Naive thymus-derived CD4-positive, alpha-beta T cell (primary cell): Measurements from ENCODE around the gene DCHS1. TPM values are rescaled to one million over a fixed set of nuclear protein-coding genes. Genes with fewer than 3 reads are reported as not detected.

Experiments
- ATAC-seq: fragments of 150-1000 bp; cut with Tn5 transposase; 2 replicates; pipeline ENCODE4 v1.10.0; 2021; ENCODE audit warnings: mild to moderate bottlenecking, moderate library complexity
- CTCF ChIA-PET: fragments of 350-600 bp; sonication (Branson Sonifier 250); formaldehyde crosslinking; loops from one replicate; lab custom pipeline; 2021; ENCODE audit warnings: antibody characterized with exemption; lab: Charles Lee
- POLR2A ChIA-PET: fragments of 350-600 bp; sonication (Branson Sonifier 250); formaldehyde crosslinking; loops from one replicate; lab custom pipeline; 2021; ENCODE audit warnings: antibody characterized with exemption, inconsistent platforms; lab: Charles Lee
- DNase-seq, 9 donors: peaks; one replicate each; pipeline versions ENCODE4 v3.0.0 to v3.0.0-alpha.2; 2020 to 2022; ENCODE audit warnings: mixed read lengths in 1 of 9
- H3K27ac ChIP-seq: one replicate; pipeline ENCODE4 v1.7.0; 2013; ENCODE audit warnings: mild to moderate bottlenecking, low read depth, low read length, moderate library complexity
- H3K27me3 ChIP-seq, 2 donors: one replicate each; pipeline ENCODE4 v1.7.0; 2013; ENCODE audit warnings: low read length in 2 of 2, mild to moderate bottlenecking in 2 of 2, moderate library complexity in 2 of 2; ENCODE audit not compliant: control insufficient read depth in 2 of 2, insufficient read depth in 2 of 2
- H3K36me3 ChIP-seq, 3 experiments: 1 replicate in 2 of 3; 2 replicates in 1 of 3; pipeline ENCODE4 v1.7.0; 2013; ENCODE audit warnings: low read length in 3 of 3, mild to moderate bottlenecking in 3 of 3, moderate library complexity in 1 of 3; ENCODE audit not compliant: insufficient read depth in 3 of 3, control insufficient read depth in 2 of 3
- H3K4me1 ChIP-seq, 2 donors: one replicate each; pipeline ENCODE4 v1.7.0; 2013; ENCODE audit warnings: low read length in 2 of 2, mild to moderate bottlenecking in 2 of 2, moderate library complexity in 1 of 2; ENCODE audit not compliant: control insufficient read depth in 2 of 2, insufficient read depth in 2 of 2
- H3K4me3 ChIP-seq: 2 replicates; pipeline ENCODE4 v1.7.0; 2013; ENCODE audit warnings: mild to moderate bottlenecking, low read length
- H3K9me3 ChIP-seq, 3 experiments: 1 replicate in 2 of 3; 2 replicates in 1 of 3; pipeline ENCODE4 v1.7.0; 2013; ENCODE audit warnings: low read length in 3 of 3; ENCODE audit not compliant: control insufficient read depth in 2 of 3
- H3K27ac Mint-ChIP-seq, 9 donors: one replicate each; pipeline ENCODE4 v1.8.0; 2020 to 2022; ENCODE audit warnings: mixed read lengths in 9 of 9, mild to moderate bottlenecking in 8 of 9, moderate library complexity in 5 of 9, inconsistent platforms in 2 of 9
- H3K27me3 Mint-ChIP-seq, 5 donors: one replicate each; pipeline ENCODE4 v1.8.0; 2021 to 2022; ENCODE audit warnings: mixed read lengths in 5 of 5, mild to moderate bottlenecking in 1 of 5
- H3K36me3 Mint-ChIP-seq, 5 donors: one replicate each; pipeline ENCODE4 v1.8.0; 2020 to 2022; ENCODE audit warnings: mixed read lengths in 5 of 5, mild to moderate bottlenecking in 3 of 5, inconsistent platforms in 1 of 5
- H3K4me1 Mint-ChIP-seq, 7 donors: one replicate each; pipeline ENCODE4 v1.8.0; 2020 to 2022; ENCODE audit warnings: mixed read lengths in 7 of 7, mild to moderate bottlenecking in 3 of 7, inconsistent platforms in 1 of 7
- H3K4me3 Mint-ChIP-seq, 10 donors: one replicate each; pipeline ENCODE4 v1.8.0; 2020 to 2022; ENCODE audit warnings: mild to moderate bottlenecking in 10 of 10, mixed read lengths in 10 of 10, moderate library complexity in 6 of 10, inconsistent platforms in 2 of 10
- H3K9me3 Mint-ChIP-seq, 11 donors: one replicate each; pipeline ENCODE4 v1.8.0; 2020 to 2022; ENCODE audit warnings: mixed read lengths in 11 of 11, mild to moderate bottlenecking in 4 of 11, inconsistent platforms in 1 of 11, moderate library complexity in 1 of 11
- intact Hi-C, 2 donors: fragments of 100-400 bp; cut with micrococcal nuclease; formaldehyde crosslinking; loops; one replicate each; pipeline ENCODE4 v1.15.1; 2023
- polyA plus RNA-seq, 2 donors: library from polyadenylated mRNA; unstranded; fragments of 300-500 nt; fragmentation: Illumina TruSeq; gene quantifications; one replicate each; pipeline ENCODE4 v1.2.3, GENCODE V29; 2021
- total RNA-seq, 6 experiments: library from RNA in 5 of 6; stranded (reverse) in 5 of 6; gene quantifications; 1 replicate in 5 of 6; 2 replicates in 1 of 6; pipeline ENCODE4 v1.2.3 and lab custom pipeline; 2021 to 2026

Gene DCHS1
- total and polyA plus RNA-seq, 7 experiments from 2014 or later, result 0.48 to 12.5 (median 9.7) TPM

DNA sequence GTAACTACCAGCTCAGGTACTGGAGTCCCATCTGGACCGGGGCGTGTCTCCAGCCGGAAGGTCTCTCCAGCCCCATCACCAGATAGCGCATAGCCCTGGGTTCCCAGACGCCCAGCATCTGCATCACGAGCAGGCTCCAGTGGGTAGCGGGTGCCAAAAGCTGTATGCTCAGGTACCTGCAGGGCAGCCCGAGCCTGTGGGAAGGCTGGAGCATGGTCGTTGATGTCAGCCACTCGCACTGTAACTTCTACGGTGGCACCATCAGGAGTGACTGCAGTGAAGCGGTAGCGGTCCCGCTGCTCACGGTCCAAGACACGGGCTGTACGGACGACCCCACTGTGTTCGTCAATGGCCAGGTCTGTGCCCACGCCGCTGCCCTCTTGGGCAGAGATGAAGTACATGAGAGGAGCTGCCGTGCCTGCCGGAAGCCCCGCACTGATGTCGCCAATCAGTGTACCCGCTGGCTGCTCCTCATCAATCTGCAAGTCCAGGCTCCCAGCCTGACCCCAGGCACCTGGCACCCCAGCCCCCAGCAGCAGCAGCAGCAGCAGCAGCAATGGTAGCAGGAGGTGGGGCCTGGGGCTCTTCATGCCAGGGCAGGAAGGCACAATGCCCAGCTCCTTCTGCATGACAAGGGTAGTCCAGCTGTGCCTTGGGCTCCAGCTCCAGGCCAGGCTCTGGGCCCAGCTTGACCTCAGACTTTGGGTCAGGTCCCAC is 14.5 kb downstream of the DCHS1 start:
- Histone ChIP-seq H3K4me3 (no peak overlapping the region), H3K9me3 (no peaks in the 10 kb centered on the region), H3K27me3 (no peaks in the 10 kb centered on the region), H3K27ac (no peak overlapping the region), H3K4me1 (peaks cover 6 to 25% of the 10 kb centered on the region in 2 donors), H3K36me3 (peaks cover 0 to 18% (median 0%) of the 10 kb centered on the region in 3 experiments)
- ATAC-seq (no peak), DNase-seq (no peak)
- H3K27me3 Mint-ChIP-seq, result no peaks in the 10 kb centered on the region
- peaks cover 0 to 11% (median 5%) of the 10 kb centered on the region in 5 donors for H3K36me3 Mint-ChIP-seq
- H3K9me3 Mint-ChIP-seq, result no peaks in the 10 kb centered on the region
- ChIA-PET CTCF (no interaction called here), POLR2A (interaction anchor here (0.7 to 2.0 kb wide), 2 partner anchors 12 to 16 kb away, joined by 3 to 8 read pairs; no protein-coding TSS in a partner anchor)
- intact Hi-C loops, result no loop called here
- H3K4me3 Mint-ChIP-seq, result no peak overlapping the region
- H3K4me1 Mint-ChIP-seq, result peaks cover 0 to 7% (median 5%) of the 10 kb centered on the region in 7 donors
- H3K27ac Mint-ChIP-seq, result no peak overlapping the region

DNA sequence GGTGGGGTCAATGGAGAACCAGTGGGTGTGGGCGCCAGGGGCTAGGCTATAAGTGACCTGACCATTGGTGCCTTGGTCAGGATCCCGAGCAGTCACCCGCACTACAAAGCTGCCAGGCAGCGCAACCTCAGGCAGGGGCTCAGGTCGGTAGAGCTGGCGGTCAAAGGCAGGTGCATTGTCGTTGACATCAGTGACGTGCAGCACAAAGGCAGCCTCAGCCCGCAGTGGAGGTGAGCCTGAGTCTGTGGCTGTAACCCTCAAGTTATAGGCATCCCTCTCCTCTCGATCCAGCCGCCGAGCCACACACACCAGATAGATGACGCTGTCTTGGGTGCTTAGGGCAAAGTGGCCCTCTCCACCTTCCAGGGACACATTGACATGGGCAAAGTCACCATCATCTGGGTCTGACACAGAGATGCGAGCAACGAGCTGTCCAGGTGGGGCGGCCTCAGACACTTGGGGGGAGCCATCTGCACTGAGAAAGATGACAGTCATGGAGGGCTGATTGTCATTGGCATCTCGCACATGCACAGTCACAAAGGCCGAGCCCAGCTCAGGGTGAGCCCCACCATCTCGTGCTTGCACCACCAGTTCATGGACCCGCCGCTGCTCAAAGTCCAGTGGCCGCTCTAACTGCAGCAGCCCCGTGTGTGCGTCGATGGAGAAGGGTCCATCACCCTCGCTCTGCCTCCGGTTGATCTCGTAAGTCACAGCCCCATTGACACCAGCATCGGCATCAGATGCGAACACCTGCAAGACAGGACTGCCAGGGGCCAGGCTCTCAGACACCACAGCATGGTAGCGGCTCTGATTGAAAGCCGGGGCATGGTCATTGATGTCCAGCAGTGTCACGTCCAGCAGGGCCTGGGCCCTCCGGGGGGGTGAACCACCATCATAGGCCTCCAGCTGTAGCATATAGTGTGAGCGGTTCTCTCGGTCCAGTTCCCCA is 15.3 kb downstream of the DCHS1 start:
- H3K27me3 ChIP-seq, result no peaks in the 10 kb centered on the region
- no peak for DNase-seq
- POLR2A ChIA-PET, result interaction anchor here (0.7 to 1.6 kb wide), 2 partner anchors 17 to 21 kb away, joined by 3 to 4 read pairs; partner anchors contain the start of gene TPP1
- no peaks in the 10 kb centered on the region for H3K27me3 Mint-ChIP-seq
- peaks cover 0 to 7% (median 5%) of the 10 kb centered on the region in 7 donors for H3K4me1 Mint-ChIP-seq
- H3K27ac Mint-ChIP-seq, result no peak overlapping the region
- H3K36me3 Mint-ChIP-seq, result peaks cover 0 to 11% (median 5%) of the 10 kb centered on the region in 5 donors
- H3K27ac ChIP-seq, result no peak overlapping the region
- intact Hi-C loops, result no loop called here
- no peak overlapping the region for H3K4me3 ChIP-seq
- no peak for ATAC-seq
- H3K4me1 ChIP-seq, result peaks cover 0 to 16% of the 10 kb centered on the region in 2 donors
- no peaks in the 10 kb centered on the region for H3K9me3 ChIP-seq
- no peaks in the 10 kb centered on the region for H3K9me3 Mint-ChIP-seq
- H3K36me3 ChIP-seq, result peaks cover 0 to 18% (median 0%) of the 10 kb centered on the region in 3 experiments
- H3K4me3 Mint-ChIP-seq, result no peak overlapping the region
- CTCF ChIA-PET, result interaction anchor here (0.9 kb wide), 1 partner anchor 18 kb away, joined by 3 read pairs; no protein-coding TSS in a partner anchor

DNA sequence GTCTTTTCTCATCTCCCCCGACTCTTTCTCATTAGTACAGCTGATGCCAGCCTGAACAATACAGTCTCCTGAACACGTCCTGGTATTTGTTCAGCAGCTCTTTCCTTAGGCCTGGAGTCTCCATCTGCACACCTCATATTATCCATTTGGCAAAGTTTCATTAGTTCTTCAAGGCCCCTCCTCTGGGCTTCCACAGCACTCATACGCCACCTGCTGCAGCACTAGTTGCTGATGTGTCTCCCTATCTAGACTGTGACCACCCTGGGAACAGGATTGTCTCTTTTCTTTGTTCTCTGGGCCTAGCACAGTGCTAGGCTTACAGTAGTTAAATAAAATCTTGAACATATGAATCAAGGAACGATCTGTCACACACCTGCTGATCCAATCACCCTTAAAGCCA is 17.2 kb downstream of the DCHS1 start:
- Histone ChIP-seq H3K4me3 (no peak overlapping the region), H3K27me3 (no peaks in the 10 kb centered on the region), H3K27ac (no peak overlapping the region), H3K9me3 (no peaks in the 10 kb centered on the region), H3K36me3 (peaks cover 0 to 24% (median 0%) of the 10 kb centered on the region in 3 experiments), H3K4me1 (peaks cover 0 to 4% of the 10 kb centered on the region in 2 donors)
- ChIA-PET POLR2A (interaction anchor here (0.9 kb wide), 1 partner anchor 19 kb away, joined by 3 read pairs; the partner anchor contains the start of gene TPP1), CTCF (no interaction called here)
- no peak for ATAC-seq
- H3K9me3 Mint-ChIP-seq, result no peaks in the 10 kb centered on the region
- H3K36me3 Mint-ChIP-seq, result peaks cover 0 to 12% (median 5%) of the 10 kb centered on the region in 5 donors
- no peak overlapping the region for H3K27ac Mint-ChIP-seq
- peaks cover 0 to 7% (median 5%) of the 10 kb centered on the region in 7 donors for H3K4me1 Mint-ChIP-seq
- intact Hi-C loops, result no loop called here
- no peak overlapping the region for H3K4me3 Mint-ChIP-seq
- DNase-seq, result no peak
- H3K27me3 Mint-ChIP-seq, result no peaks in the 10 kb centered on the region

DNA sequence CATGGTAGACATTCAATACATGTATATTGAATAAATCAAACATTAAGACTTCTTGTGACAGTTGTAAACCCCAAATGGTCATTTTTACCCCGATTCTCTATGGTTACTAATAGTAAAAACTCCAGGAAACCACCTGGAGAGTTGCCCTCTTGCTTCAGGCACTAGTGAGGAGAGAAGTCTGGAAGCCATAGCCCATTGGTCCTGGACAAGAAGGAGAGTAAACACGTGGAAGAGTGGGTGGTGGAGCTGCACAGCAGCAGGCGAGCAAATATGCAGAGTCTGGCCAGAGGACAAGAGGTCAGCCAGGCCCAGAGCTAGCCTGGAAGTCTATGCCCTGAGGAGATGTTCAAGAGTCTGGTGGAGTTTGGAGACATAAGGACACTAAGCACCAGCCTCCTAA is 17.7 kb downstream of the DCHS1 start:
- Histone ChIP-seq H3K9me3 (no peaks in the 10 kb centered on the region), H3K27ac (no peak overlapping the region), H3K4me1 (no peaks in the 10 kb centered on the region), H3K36me3 (peaks cover 0 to 30% (median 0%) of the 10 kb centered on the region in 3 experiments), H3K4me3 (no peak overlapping the region), H3K27me3 (no peaks in the 10 kb centered on the region)
- Mint-ChIP-seq H3K9me3 (no peaks in the 10 kb centered on the region), H3K36me3 (peaks cover 0 to 14% (median 5%) of the 10 kb centered on the region in 5 donors), H3K27me3 (no peaks in the 10 kb centered on the region), H3K4me3 (no peak overlapping the region), H3K4me1 (peaks cover 0 to 7% (median 5%) of the 10 kb centered on the region in 7 donors), H3K27ac (no peak overlapping the region)
- intact Hi-C loops, result no loop called here
- ATAC-seq (no peak), DNase-seq (no peak)
- ChIA-PET CTCF (no interaction called here), POLR2A (interaction anchor here (0.9 kb wide), 1 partner anchor 19 kb away, joined by 3 read pairs; the partner anchor contains the start of gene TPP1)

DNA sequence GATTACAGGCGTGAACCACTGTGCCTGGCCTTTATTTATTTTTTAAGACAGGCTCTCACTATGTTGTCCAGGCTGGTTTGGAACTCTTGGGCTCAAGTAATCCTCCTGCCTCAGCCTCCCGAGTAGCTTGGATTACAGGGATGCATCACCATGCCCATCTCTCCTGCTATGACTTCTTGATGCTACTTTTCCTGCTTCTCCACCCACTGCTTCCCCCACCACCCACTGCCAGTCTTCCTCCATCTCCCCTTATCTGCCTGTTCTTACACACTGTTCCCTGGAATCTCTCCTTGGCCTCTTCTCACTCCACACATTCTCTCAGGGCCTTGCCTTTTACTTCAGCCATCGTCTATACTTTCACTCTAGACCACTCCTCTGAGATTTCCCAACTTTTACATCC is 19.1 kb downstream of the DCHS1 start:
- Mint-ChIP-seq H3K27me3 (no peaks in the 10 kb centered on the region), H3K36me3 (peaks cover 0 to 16% (median 8%) of the 10 kb centered on the region in 5 donors), H3K27ac (no peak overlapping the region), H3K9me3 (peaks cover 0 to 1% (median 0%) of the 10 kb centered on the region in 11 donors), H3K4me3 (no peak overlapping the region), H3K4me1 (peaks cover 0 to 7% (median 5%) of the 10 kb centered on the region in 7 donors)
- ATAC-seq, result no peak
- no peak for DNase-seq
- Histone ChIP-seq H3K36me3 (peaks cover 0 to 43% (median 0%) of the 10 kb centered on the region in 3 experiments), H3K4me1 (no peaks in the 10 kb centered on the region), H3K27me3 (no peaks in the 10 kb centered on the region), H3K9me3 (no peaks in the 10 kb centered on the region), H3K4me3 (no peak overlapping the region), H3K27ac (no peak overlapping the region)
- ChIA-PET POLR2A (interaction anchor here (1.4 kb wide), 1 partner anchor 17 kb away, joined by 4 read pairs; the partner anchor contains the start of gene TPP1), CTCF (interaction anchor here (0.8 kb wide), 1 partner anchor 18 kb away, joined by 3 read pairs; no protein-coding TSS in a partner anchor)
- intact Hi-C loops, result no loop called here
